Hematopoietic multipotent progenitor cell (in vitro differentiated cells): Measurements from ENCODE around the gene HOTAIR. TPM values are rescaled to one million over a fixed set of nuclear protein-coding genes. Genes with fewer than 3 reads are reported as not detected.
A peak's percentile ranks its signal among the peaks of the same experiment; 100 is the strongest.

Source experiments
- DNase-seq, 3 donors: peaks; one replicate each; pipeline ENCODE4 v3.0.0-alpha.2; 2011 to 2015; ENCODE audit warnings: low read depth in 2 of 3, low spot score in 2 of 3
- total RNA-seq: library from RNA; depleted of rRNA; stranded (reverse); fragments of >200 nt; gene quantifications from one replicate; pipeline ENCODE4 v1.2.3, GENCODE V29; 2012

Gene HOTAIR
- total RNA-seq, 1 donor: not detected

DNA sequence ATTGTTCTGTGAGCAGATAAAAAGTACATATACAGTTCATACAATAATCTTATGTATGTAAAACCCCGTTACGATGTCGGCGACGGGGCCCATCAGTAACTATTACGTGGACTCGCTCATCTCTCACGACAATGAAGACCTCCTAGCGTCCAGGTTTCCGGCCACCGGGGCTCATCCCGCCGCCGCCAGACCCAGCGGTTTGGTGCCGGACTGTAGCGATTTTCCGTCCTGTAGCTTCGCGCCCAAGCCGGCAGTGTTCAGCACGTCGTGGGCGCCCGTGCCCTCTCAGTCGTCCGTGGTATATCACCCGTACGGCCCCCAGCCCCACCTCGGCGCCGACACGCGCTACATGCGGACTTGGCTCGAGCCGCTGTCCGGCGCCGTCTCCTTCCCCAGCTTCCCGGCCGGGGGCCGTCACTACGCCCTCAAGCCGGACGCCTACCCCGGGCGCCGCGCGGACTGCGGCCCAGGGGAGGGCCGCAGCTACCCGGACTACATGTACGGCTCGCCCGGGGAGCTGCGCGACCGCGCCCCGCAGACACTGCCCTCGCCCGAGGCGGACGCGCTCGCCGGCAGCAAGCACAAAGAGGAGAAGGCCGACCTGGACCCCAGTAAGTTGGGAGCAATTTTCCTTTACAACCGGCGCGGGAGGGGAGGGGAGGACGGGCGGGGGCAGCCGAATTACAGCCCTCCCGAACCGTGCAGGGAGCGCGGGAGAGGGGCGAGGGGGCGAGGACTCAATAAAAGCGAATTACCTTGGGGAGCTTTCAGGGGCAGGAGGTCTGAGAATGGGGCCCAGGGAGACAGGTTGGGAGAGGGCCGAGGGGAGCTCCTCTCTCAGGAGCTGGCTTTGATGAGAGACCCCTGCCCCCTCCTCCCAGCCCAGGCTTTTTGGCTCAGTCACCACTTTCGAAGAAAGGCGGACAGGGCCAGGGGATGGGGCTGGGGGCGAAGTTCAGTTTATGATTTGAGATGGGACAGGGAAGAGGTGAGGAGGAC is 25.7 kb upstream of the HOTAIR start, which contains the start of gene HOXC9:
TSS of gene HOXC9 (plus strand) at position 46 of the 999 bp plus-strand sequence. CDS start at position 74, 28 bp downstream.
- no peak for DNase-seq

DNA sequence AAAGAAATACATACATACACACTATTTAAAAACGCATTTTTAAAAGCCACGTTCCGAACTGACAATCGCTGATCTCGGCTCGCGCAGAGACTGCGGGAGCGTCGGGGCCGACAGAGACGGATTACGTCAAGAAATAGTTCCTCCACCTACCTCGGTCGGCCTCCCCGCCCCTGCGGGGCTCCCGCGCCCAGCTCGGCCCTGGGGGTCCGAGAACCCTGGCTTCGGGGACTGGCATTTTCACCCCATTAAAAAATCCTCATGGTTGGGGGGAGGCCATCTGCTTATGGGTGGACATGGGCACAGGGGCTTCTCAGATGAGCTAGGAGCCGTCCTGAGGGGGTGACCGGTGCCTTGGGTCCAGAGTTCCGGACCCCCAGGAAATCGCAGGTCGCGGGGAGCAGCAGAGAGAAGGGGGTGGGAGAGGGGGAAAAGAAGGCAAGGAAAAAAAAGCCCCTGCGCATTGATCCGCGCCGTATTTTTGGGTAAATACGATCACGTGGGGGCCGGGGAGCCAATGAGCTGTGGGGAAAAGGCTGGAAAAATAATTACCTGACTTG is 24.9 kb upstream of the HOTAIR start:
- no peak for DNase-seq

GRCh38 chr12:53998900-53999236 is 24.1 kb upstream of the HOTAIR start:
- DNase-seq: no peak

DNA sequence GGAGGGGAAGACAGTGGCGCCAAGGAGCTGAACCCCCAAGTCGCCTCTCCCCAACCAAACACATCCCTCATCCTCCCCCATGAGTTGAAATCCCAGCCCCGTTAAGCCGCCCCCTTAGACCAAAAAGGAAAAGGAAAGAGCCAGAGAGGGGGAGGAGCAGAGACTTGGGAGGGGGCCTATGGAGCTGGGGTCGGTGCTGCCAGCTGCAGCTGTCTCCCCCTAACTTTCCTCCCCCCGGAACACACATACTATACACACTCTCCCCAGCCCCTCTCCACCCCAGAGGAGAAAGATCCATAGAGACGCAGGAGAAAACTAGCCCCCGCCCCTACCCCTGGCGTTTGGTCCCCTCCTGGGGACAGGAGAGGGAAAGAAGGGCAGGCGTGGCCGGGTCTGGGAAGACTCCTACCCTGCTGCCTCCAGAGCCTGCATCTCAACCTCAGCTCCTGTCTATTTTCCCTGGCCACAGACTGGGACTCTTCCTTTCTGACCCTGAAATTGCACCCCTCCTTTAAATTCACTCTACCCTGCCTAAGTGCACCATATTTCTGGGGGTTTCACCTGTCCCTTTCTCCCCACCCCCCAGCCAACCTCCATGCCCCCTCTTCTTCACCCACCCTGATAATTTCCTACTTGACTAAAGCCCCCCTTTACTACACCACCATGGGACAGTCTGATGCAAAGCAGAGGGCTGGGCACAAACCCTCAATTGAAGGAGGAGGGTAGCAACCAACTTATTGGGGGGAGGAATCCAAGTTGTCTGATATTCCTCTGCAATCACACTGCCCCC is 23.6 kb upstream of the HOTAIR start:
- no peak for DNase-seq

DNA sequence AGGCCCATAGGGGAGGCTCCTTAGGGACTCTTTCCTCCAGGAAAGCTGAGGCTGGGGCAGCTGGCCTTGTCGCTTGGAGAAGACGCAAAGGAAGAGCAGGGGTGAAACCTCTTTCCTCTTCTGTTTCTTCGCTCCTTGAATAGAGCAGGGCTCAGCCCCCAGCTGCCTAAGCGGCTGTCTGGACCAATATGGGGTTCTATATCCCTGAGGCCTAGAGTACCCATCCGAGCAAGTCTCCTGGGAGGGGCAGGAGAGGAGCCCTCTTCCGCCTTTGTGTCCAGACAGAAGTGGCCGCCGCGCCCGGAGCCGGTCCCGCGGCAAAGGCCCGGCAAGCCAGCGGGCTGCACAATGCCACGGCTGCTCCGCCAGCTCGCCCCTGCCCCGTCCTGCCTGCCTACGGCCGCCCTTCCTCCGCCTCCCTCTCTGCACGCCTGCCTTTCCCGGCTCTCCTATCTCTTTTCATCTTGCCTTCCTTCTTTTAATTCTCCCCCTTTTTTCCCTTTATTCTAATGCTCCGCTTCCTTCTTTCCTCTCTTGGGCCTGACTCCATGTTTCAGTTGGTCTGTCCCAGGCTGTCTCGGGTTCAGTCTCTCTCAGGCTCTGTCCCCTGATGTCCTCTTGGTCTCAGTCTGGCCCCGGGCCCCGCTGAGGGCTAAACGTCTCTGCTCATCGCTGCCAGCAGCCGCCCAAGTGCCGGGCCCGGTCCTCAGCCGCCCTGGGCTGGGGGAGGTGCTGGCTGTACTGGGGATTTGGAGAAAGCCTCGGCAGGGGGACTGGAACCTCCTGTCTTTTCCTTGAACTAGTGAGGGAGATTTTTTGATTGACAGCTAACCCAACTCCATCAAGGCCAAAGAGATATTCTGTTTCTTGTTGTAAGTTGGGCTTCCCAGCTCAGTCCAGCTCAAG is 22.7 kb upstream of the HOTAIR start:
- DNase-seq: no peak

GRCh38 chr12:53996240-53997203 is 21.8 kb upstream of the HOTAIR start:
- no peak for DNase-seq

DNA sequence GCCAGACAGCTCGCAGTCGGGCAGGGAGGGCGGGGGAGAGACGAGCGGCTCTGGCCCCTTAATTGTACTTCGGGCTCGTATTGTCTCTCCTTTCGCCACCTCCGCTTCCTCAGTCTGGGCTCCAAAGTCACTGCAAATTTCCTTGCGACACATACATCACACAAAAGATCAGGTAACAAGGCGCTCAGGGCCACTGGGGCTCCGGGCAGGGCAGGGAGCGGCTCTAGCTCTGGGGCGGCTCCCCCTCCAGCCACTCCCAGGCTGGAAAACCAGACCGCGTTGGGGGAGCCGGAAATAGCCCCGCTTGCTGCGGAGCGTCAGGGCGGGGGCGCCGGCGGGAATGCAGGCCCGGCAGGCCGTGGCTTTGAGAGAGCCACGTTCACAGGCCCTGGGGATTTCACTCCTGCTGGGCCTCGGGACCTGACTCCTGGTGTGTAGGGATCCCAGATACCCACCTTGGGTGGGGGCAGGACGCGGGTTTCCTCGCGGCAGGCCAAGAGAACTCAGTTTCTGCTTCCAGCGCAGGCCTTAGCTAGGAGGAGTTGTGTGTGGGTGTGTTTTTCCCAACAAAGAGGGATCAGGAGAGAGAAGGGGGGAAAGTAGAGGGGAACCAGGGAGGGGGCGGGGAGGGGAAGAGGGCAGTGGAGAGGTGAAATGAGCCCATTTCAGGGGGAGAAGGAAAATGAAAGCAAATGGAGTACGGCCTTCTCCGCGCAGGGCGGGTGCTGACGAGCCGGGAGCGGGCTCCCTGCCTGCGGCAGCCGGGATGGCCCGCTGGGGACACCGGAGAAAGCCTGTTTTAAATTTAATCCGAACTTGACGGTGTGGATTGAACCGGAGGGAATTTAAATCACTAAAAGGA is 20.9 kb upstream of the HOTAIR start:
- no peak for DNase-seq

DNA sequence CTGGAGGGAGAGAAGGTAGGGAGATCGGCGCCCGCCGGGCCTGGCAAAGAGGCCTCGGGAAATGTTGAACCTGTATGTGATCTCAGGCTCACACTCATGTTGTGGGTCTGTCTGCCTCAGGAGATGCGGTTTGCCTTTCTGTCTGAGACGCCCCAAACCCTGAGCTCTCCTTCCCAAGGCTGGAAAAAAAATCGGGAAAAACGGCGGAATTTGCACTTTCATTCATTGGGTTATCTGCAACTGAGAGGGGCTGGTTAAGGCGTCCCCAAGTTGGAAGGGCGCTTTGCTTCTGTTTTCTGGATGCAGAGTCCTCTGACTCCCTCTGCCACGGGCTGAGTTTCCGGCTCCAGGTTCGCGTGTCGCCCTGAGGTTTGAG is 20.2 kb upstream of the HOTAIR start:
- no peak for DNase-seq

DNA sequence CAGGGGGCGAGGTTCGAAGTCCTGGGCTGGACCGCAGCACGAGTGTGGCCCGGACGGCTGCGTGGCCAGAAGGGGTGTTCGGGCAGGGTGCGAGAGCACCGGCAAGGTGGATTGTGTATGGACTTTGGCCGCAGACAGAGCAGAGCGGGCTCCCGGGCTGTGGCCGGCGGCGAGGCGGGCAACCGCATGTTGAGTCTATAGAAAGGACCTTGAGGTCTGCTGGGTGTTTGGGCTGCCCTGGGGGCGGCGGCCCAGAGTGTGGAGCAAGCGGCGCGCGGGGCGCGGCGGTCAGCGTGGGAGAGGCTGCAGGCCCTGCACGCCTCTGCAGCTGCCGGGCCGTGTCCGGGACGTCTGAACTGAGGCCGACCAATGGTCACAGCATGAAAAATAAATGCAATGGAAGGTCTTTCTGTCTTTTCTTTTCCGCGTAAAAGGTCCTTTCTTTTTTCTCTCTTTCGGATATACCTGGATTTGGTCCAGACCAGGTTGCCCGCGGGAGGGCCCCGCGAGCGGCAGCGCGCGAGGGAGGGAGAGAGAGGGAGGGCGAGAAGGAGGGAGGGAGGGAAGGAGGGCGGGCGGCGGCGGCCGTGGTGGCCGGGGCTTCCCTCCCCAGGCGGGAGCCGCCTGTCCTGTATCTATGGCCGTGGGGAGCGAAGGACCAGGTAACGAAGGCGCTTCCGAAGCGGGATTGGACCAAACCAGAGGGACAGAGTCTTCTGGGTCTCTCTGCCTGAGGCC is 19.7 kb upstream of the HOTAIR start:
- no peak for DNase-seq

DNA sequence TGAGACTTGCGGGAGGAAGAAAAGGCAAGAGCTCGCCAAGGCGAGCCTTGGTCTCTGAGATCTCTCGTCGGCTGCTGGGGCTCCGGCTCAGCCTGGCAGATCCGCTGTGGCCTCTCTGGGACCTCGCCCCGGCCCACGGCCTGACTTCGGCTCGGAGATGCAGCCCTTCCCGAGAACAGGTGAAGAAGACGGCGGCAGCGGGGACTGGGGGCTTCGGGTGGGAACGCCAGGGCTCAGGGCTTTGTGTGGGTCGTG is 19.2 kb upstream of the HOTAIR start:
- DNase-seq: no peak

DNA sequence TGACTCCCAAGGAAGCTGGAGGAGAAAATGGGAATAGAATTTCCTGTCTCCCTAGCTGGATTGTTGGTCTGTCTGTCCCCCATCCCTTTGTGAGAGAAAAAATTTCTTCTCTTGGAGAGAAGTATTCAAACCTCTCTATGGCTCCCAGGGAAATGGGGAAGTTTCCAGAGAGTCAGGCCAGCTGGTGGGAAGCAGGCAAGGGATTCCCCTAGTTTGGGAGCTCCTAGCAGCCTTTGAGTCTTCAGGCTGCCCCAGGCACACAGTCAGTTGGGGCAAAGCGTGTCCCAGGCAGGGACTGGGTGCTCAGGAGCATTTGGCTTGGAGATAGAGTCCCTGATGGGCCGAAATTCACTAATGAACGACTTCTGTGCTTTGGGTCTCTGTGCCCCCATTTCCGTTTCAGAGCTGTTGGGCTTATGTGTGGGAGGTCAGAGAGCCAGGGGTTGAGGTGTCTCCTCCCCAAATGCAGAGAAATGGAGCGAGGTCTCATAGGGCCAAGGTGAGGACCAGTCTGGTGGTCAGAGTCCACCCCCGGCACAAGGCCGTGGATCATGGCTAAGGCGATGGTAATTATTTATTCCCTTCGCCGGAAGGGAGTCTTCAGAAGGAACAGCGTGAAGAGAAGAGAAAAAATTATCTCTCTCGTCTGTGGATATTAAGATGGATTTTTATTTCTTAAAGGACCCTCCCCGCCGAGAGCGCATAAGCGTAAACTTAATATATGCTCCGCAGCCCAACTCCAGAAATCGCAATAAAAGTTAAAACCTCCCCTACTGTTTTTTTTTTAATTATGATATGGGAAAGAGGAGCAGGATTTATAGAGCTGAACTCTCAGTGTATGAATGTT is 18.6 kb upstream of the HOTAIR start:
- DNase-seq: no peak

DNA sequence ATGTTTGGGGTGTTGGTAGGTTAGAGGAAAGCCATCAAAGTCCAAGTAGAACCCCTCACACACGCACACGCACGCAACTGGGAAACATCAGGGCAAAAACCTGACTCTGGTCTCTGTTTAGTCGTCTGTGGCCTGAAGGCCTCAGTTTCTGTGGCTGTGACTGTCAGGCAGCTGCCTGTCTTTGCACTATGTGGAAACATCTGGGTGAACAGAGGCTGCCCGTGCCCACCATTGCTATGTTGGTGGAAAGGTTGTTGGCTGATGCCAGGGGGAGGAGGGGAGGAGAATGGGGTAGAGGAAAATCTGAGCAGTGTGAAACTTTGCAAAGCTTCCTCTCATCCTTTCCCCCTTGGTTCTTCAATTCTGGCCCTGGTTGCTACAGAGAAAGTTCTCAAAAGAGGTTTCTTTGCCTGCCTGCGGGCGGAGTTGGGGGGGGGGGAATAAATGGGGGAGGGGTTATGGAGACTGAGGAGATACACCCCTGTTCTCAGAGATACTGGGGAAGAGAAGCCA is 17.7 kb upstream of the HOTAIR start:
- DNase-seq: no peak

- DNase-seq: no peak
Measured at GRCh38 chr12:53991077-53991460, 16.3 kb upstream of the HOTAIR start.

GRCh38 chr12:53990311-53991076 is 15.7 kb upstream of the HOTAIR start:
- DNase-seq: no peak

DNA sequence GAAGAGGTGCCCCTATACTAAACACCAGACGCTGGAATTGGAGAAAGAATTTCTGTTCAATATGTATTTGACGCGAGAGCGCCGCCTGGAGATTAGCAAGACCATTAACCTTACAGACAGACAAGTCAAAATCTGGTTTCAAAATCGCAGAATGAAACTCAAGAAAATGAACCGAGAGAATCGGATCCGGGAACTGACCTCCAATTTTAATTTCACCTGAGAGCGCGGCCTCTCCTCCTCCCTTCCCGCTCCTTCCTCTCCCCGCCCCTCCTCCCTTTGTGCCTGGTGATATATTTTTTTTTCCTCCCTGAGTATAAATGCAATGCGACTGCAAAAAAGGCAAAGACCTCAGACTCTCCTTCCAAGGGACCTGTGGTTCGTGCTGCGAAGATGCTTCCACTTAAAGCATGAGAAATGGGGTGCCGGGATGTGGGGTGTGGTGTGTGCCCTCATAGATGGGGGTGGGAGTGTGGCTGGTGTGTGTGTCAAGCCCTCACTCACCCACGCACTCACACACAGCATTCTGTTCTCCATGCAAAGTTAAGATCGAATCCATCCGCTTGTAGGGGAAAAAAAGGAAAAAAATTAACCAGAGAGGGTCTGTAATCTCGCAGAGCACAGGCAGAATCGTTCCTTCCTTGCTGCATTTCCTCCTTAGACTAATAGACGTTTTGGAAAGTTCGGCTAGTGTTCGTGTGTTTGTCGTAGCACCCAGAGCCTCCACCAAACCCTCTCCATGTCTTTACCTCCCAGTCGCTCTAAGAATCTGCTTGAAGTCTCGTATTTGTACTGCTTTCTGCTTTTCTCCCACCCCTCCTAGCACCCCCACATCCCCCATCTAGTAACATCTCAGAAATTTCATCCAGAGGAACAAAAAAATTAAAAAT is 14.7 kb upstream of the HOTAIR start:
- peak in 2 of 3 donors; percentile 67 to 76 for DNase-seq
